Stomach (tissue), 4 donors: ENCODE data around the gene ERCC2.

ENCODE experiments used
- CTCF ChIP-seq, 7 experiments: fragments of 450-650 bp in 4 of 7; fragments of 200-600 bp in 3 of 7; sonication (generic) in 3 of 7; IDR thresholded peaks; one replicate each; pipeline ENCODE4 v1.5.1; 2016 to 2019; ENCODE audit warnings: antibody characterized with exemption in 7 of 7, control low read depth in 2 of 7, mild to moderate bottlenecking in 1 of 7
- EP300 ChIP-seq: sonication (generic); formaldehyde crosslinking; IDR thresholded peaks from one replicate; pipeline ENCODE4 v1.6.1; 2017; ENCODE audit warnings: antibody characterized with exemption
- POLR2A ChIP-seq, 4 donors: fragments of 450-650 bp; IDR thresholded peaks; one replicate each; pipeline ENCODE4 v1.6.1; 2016; ENCODE audit warnings: antibody characterized with exemption in 4 of 4, control low read depth in 2 of 4, mild to moderate bottlenecking in 1 of 4, moderate library complexity in 1 of 4
- POLR2AphosphoS5 ChIP-seq, 3 donors: sonication (generic); formaldehyde crosslinking; IDR thresholded peaks; one replicate each; pipeline ENCODE4 v1.6.1; 2016; ENCODE audit warnings: antibody characterized with exemption in 3 of 3

DNA sequence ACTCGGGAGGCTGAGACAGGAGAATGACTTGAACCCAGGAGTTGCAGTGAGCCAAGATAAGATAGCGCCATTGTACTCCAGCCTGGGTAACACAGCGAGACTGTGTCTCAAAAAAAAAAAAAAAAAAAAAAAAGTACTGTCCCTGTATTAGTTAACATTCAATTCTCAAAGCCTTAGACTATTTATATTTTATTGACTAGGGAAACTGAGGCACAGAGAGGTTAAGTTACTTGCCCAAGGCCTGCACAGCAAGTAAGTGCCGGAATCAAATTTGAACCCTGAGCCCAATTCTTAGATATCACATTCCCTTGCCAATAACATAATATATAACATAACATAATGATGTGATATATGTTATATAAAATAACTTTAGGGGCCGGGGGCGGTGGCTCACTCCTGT, 30.7 kb downstream of the ERCC2 start:
- no peak for TF ChIP-seq POLR2AphosphoS5 (IDR thresholded peaks at IDR 0.05)
- TF ChIP-seq POLR2A (IDR thresholded peaks at IDR 0.05), result no peak
- no peak for TF ChIP-seq CTCF (IDR thresholded peaks at IDR 0.05)
- TF ChIP-seq EP300, result no peak
